Measurements from ENCODE around the gene TTC8. TPM values are rescaled to one million over a fixed set of nuclear protein-coding genes. Genes with fewer than 3 reads are reported as not detected.

The TTC8 gene
- total RNA-seq, 1 donor from 2014 or later: 8.9 TPM

- Histone ChIP-seq H3K4me1 (no peaks in the 10 kb centered on the region), H3K27ac (replicated peaks) (no peak overlapping the region), H3K27me3 (ENCODE audit: low read depth) (no peaks in the 10 kb centered on the region), H3K9me3 (replicated peaks) (peaks cover under 1% of the 10 kb centered on the region), H3K4me3 (no peak overlapping the region), H3K36me3 (peaks cover 24% of the 10 kb centered on the region)
- intact Hi-C loops (cut with micrococcal nuclease): no loop called here
- no peak for TF ChIP-seq CTCF (IDR thresholded peaks at IDR 0.05; ENCODE audit: borderline replicate concordance)
- no peak for DNase-seq
These were observed 39.7 kb downstream of the TTC8 start for GRCh38 chr14:88864198-88864597.

- no peak for DNase-seq
- no peaks in the 10 kb centered on the region for H3K4me1 ChIP-seq
- no peak overlapping the region for H3K4me3 ChIP-seq
- peaks cover 16% of the 10 kb centered on the region for H3K36me3 ChIP-seq
- no peak for TF ChIP-seq CTCF (IDR thresholded peaks at IDR 0.05; ENCODE audit: borderline replicate concordance)
- no peaks in the 10 kb centered on the region for H3K9me3 ChIP-seq (replicated peaks)
- intact Hi-C loops (cut with micrococcal nuclease): no loop called here
- H3K27ac ChIP-seq (replicated peaks): no peak overlapping the region
- H3K27me3 ChIP-seq (ENCODE audit: low read depth): no peaks in the 10 kb centered on the region
These were observed 41.9 kb downstream of the TTC8 start for GRCh38 chr14:88866305-88866704.

GRCh38 chr14:88868558-88869159, 44.2 kb downstream of the TTC8 start:
- no peaks in the 10 kb centered on the region for H3K4me1 ChIP-seq
- intact Hi-C loops (cut with micrococcal nuclease): no loop called here
- no peak overlapping the region for H3K27ac ChIP-seq (replicated peaks)
- DNase-seq: no peak
- H3K9me3 ChIP-seq (replicated peaks): no peaks in the 10 kb centered on the region
- peaks cover 18% of the 10 kb centered on the region for H3K36me3 ChIP-seq
- no peak overlapping the region for H3K4me3 ChIP-seq
- peak; percentile 49 for TF ChIP-seq CTCF (IDR thresholded peaks at IDR 0.05; ENCODE audit: borderline replicate concordance)
- H3K27me3 ChIP-seq (ENCODE audit: low read depth): no peaks in the 10 kb centered on the region

GRCh38 chr14:88870777-88871176, 46.3 kb downstream of the TTC8 start:
- no peak for DNase-seq
- H3K27me3 ChIP-seq (ENCODE audit: low read depth): no peaks in the 10 kb centered on the region
- no peaks in the 10 kb centered on the region for H3K4me1 ChIP-seq
- no peak for TF ChIP-seq CTCF (IDR thresholded peaks at IDR 0.05; ENCODE audit: borderline replicate concordance)
- no peak overlapping the region for H3K4me3 ChIP-seq
- H3K36me3 ChIP-seq: peaks cover 18% of the 10 kb centered on the region
- H3K9me3 ChIP-seq (replicated peaks): no peaks in the 10 kb centered on the region
- intact Hi-C loops (cut with micrococcal nuclease): no loop called here
- no peak overlapping the region for H3K27ac ChIP-seq (replicated peaks)

DNA sequence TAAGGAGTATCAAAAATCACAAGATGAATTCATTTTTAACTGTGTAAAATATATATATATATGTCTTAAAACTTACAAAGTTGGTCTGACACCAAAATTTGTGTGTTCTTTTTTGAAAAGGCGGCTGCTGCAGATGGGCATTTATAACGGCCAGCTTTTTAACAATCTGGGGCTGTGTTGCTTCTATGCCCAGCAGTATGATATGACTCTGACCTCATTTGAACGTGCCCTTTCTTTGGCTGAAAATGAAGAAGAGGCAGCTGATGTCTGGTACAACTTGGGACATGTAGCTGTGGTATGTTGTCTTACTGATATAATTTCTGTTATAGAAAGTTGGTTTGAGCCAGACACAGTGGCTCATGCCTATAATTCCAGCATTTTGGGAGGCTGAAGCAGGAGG, 47.0 kb downstream of the TTC8 start:
- TF ChIP-seq CTCF (IDR thresholded peaks at IDR 0.05; ENCODE audit: borderline replicate concordance): no peak

More for the DNA sequence above, 47.0 kb downstream of the TTC8 start:
- no peak for DNase-seq
- H3K9me3 ChIP-seq (replicated peaks): no peaks in the 10 kb centered on the region
- no peaks in the 10 kb centered on the region for H3K4me1 ChIP-seq
- no peak overlapping the region for H3K27ac ChIP-seq (replicated peaks)
- peaks cover 18% of the 10 kb centered on the region for H3K36me3 ChIP-seq
- intact Hi-C loops (cut with micrococcal nuclease): no loop called here
- H3K27me3 ChIP-seq (ENCODE audit: low read depth): no peaks in the 10 kb centered on the region
- no peak overlapping the region for H3K4me3 ChIP-seq

All from left ventricle myocardium inferior (tissue), 1 donor.